Right atrium auricular region (tissue), 2 donors: ENCODE results near the gene KRTAP1-1. TPM values are rescaled to one million over a fixed set of nuclear protein-coding genes. Genes with fewer than 3 reads are reported as not detected.

ENCODE experiments used
- DNase-seq: peaks from one replicate; pipeline ENCODE4 v3.0.0-alpha.2; 2019; ENCODE audit warnings: low spot score
- H3K27ac ChIP-seq, 2 donors: fragments of 200-600 bp; sonication (generic); 1 replicate in 1 of 2; 2 replicates in 1 of 2; pipeline ENCODE4 v1.5.1; 2016 to 2019
- H3K27me3 ChIP-seq, 2 donors: fragments of 200-600 bp; sonication (generic); one replicate each; pipeline versions ENCODE4 v1.5.1 to v1.6.0; 2017 to 2019
- H3K36me3 ChIP-seq: fragments of 200-600 bp; sonication (generic); one replicate; pipeline ENCODE4 v1.5.1; 2016
- H3K4me1 ChIP-seq, 2 donors: fragments of 200-600 bp; sonication (generic); one replicate each; pipeline versions ENCODE4 v1.5.1 to v1.6.0; 2017 to 2019
- H3K4me3 ChIP-seq, 2 donors: fragments of 200-600 bp; sonication (generic); 1 replicate in 1 of 2; 2 replicates in 1 of 2; pipeline ENCODE4 v1.5.1; 2017 to 2019; ENCODE audit warnings: mild to moderate bottlenecking in 1 of 2, moderate library complexity in 1 of 2
- H3K9me3 ChIP-seq, 2 donors: fragments of 200-600 bp; sonication (generic); one replicate each; pipeline ENCODE4 v1.5.1; 2019
- total RNA-seq, 2 donors: library from RNA; depleted of rRNA; stranded (reverse); fragments of >200 nt; gene quantifications; one replicate each; pipeline ENCODE4 v1.1.0, GENCODE V29; 2016
- TF ChIP-seq, protein P1 (sequence below), 2 donors: fragments of 200-600 bp; sonication (generic); IDR thresholded peaks; one replicate each; pipeline ENCODE4 v1.5.1; 2019; ENCODE audit warnings: antibody characterized with exemption in 2 of 2

Gene KRTAP1-1
- total RNA-seq, 2 donors from 2014 or later, result not detected

DNA sequence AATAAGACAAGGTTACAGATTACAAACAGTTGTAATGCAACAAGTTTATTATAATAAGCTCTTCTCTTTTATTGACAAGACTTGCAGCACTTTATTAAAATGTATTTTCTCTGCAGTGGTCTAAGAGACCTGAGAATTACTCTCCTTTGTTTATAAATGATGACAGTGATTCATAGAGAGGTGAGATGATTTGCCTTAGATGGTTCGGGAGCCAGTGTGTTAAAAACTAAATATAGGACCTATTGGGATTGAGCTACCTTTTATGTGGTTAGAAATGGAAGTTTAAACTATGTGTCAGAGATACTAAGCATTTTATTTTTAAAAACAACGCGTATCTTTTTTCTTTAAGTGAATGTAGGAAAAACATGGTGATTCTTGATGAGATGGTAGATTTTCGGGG, 44.4 kb downstream of the KRTAP1-1 start:
- Histone ChIP-seq H3K36me3 (no peaks in the 10 kb centered on the region), H3K4me3 (no peak overlapping the region), H3K27ac (no peak overlapping the region), H3K4me1 (no peaks in the 10 kb centered on the region), H3K9me3 (no peaks in the 10 kb centered on the region), H3K27me3 (no peaks in the 10 kb centered on the region)
- TF ChIP-seq, protein P1, sequence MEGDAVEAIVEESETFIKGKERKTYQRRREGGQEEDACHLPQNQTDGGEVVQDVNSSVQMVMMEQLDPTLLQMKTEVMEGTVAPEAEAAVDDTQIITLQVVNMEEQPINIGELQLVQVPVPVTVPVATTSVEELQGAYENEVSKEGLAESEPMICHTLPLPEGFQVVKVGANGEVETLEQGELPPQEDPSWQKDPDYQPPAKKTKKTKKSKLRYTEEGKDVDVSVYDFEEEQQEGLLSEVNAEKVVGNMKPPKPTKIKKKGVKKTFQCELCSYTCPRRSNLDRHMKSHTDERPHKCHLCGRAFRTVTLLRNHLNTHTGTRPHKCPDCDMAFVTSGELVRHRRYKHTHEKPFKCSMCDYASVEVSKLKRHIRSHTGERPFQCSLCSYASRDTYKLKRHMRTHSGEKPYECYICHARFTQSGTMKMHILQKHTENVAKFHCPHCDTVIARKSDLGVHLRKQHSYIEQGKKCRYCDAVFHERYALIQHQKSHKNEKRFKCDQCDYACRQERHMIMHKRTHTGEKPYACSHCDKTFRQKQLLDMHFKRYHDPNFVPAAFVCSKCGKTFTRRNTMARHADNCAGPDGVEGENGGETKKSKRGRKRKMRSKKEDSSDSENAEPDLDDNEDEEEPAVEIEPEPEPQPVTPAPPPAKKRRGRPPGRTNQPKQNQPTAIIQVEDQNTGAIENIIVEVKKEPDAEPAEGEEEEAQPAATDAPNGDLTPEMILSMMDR (IDR thresholded peaks at IDR 0.05), result no peak
- DNase-seq, result no peak

DNA sequence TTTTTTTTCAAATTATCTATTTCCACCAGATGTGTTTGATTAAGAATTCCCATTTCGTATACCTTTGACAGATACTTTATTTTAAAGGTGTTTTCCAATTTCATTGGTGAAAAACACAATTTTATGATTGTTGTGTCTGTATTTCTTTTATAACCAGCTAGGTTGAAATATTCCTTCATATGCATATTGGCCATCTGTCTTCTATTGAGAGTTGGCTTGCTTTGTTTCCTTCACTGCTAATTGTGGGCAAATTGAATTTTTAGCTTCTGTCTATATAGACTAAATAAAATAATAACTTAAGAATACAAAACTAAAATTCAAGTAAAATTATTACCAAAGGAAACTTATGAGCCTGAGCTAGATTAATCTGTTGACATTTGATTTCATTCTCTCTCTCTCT, 46.1 kb downstream of the KRTAP1-1 start:
- Histone ChIP-seq H3K36me3 (no peaks in the 10 kb centered on the region), H3K27ac (no peak overlapping the region), H3K27me3 (no peaks in the 10 kb centered on the region), H3K9me3 (no peaks in the 10 kb centered on the region), H3K4me1 (no peaks in the 10 kb centered on the region), H3K4me3 (no peak overlapping the region)
- no peak for DNase-seq
- TF ChIP-seq, protein P1 (IDR thresholded peaks at IDR 0.05), result no peak

DNA sequence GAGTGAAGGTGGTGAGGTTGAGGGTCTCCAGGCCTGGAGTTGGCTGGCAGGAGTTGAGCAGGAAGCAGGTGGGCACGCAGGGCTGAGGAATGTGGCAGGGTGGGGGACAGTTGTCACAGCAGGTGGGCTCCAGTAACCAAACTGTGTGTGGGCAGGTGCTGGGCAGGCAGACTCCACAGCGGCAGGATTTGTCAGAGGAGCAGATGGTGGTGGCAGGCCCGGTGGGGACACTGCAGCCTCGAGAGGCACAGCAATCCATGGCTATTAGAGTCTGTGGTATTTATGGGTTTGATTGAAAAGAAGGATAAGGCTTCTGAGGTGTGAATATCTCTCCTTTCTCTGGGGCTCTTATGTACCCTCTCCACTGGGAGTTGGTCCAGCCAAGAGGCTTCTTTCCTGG, 47.4 kb downstream of the KRTAP1-1 start, which contains the start of gene KRTAP3-3:
Gene KRTAP3-3 (minus strand): TSS at position 326 of the 400 bp plus-strand sequence. CDS start 67 bp downstream, at position 259.
- H3K27me3 ChIP-seq, result no peaks in the 10 kb centered on the region
- DNase-seq, result no peak
- no peak within 1 kb of the TSS for H3K4me3 ChIP-seq
- TF ChIP-seq, protein P1 (IDR thresholded peaks at IDR 0.05), result no peak
- H3K4me1 ChIP-seq, result no peaks in the 10 kb centered on the region
- no peaks in the 10 kb centered on the region for H3K9me3 ChIP-seq
- H3K27ac ChIP-seq, result no peak within 1 kb of the TSS
- H3K36me3 ChIP-seq, result no peaks in the 10 kb centered on the region

- TF ChIP-seq, protein P1 (IDR thresholded peaks at IDR 0.05), result no peak
- Histone ChIP-seq H3K36me3 (no peaks in the 10 kb centered on the region), H3K4me1 (no peaks in the 10 kb centered on the region), H3K9me3 (no peaks in the 10 kb centered on the region), H3K27me3 (no peaks in the 10 kb centered on the region), H3K27ac (no peak overlapping the region), H3K4me3 (no peak overlapping the region)
- no peak for DNase-seq
Measured at GRCh38 chr17:40993084-40993483, 48.2 kb downstream of the KRTAP1-1 start.

GRCh38 chr17:40992666-40993065, 48.6 kb downstream of the KRTAP1-1 start:
- Histone ChIP-seq H3K4me3 (no peak overlapping the region), H3K27me3 (no peaks in the 10 kb centered on the region), H3K36me3 (no peaks in the 10 kb centered on the region), H3K4me1 (no peaks in the 10 kb centered on the region), H3K27ac (no peak overlapping the region), H3K9me3 (no peaks in the 10 kb centered on the region)
- no peak for DNase-seq
- TF ChIP-seq, protein P1 (IDR thresholded peaks at IDR 0.05), result no peak

Other genes with a start within 250 kb of the KRTAP1-1 start
- gene KRT28, start 241.5 kb downstream of the KRTAP1-1 start, total RNA-seq, result not detected
- gene KRT10, start 218.8 kb downstream of the KRTAP1-1 start, total RNA-seq, result 10 to 100 TPM; 18.9 to 21.5 TPM
- gene KRT12, start 174.2 kb downstream of the KRTAP1-1 start, total RNA-seq, result not detected
- gene KRT20, start 156.2 kb downstream of the KRTAP1-1 start, total RNA-seq, result not detected
- gene KRT23, start 103.8 kb downstream of the KRTAP1-1 start, total RNA-seq, result not detected
- gene KRT39, start 74.5 kb downstream of the KRTAP1-1 start, total RNA-seq, result not detected
- not detected for gene KRT40, start 57.1 kb downstream of the KRTAP1-1 start, total RNA-seq
- not detected for gene KRTAP3-3, start 47.3 kb downstream of the KRTAP1-1 start, total RNA-seq
- gene KRTAP3-2, start 41.5 kb downstream of the KRTAP1-1 start, total RNA-seq, result not detected
- not detected for gene KRTAP3-1, start 32.3 kb downstream of the KRTAP1-1 start, total RNA-seq
- not detected for gene KRTAP1-5, start 14.2 kb downstream of the KRTAP1-1 start, total RNA-seq
- gene KRTAP1-4, start 11.3 kb downstream of the KRTAP1-1 start, total RNA-seq, result not detected
- under 1 TPM in 1 of 2 donors, not detected in 1; 0.39 TPM for gene KRTAP1-3, start 6.6 kb downstream of the KRTAP1-1 start, total RNA-seq
- gene KRTAP2-1, start 5.9 kb upstream of the KRTAP1-1 start, total RNA-seq, result not detected
- gene KRTAP2-2, start 13.8 kb upstream of the KRTAP1-1 start, total RNA-seq, result not detected
- gene KRTAP2-3, start 18.7 kb upstream of the KRTAP1-1 start, total RNA-seq, result not detected
- gene KRTAP2-4, start 24.4 kb upstream of the KRTAP1-1 start, total RNA-seq, result not detected
- not detected for gene KRTAP4-7, start 42.7 kb upstream of the KRTAP1-1 start, total RNA-seq
- not detected for gene KRTAP4-8, start 56.7 kb upstream of the KRTAP1-1 start, total RNA-seq
- gene KRTAP4-16, start 60.8 kb upstream of the KRTAP1-1 start, total RNA-seq, result not detected
- gene KRTAP4-9, start 63.9 kb upstream of the KRTAP1-1 start, total RNA-seq, result not detected
- not detected for gene KRTAP4-11, start 76.9 kb upstream of the KRTAP1-1 start, total RNA-seq
- gene KRTAP4-12, start 82.7 kb upstream of the KRTAP1-1 start, total RNA-seq, result not detected
- not detected for gene KRTAP4-6, start 99.1 kb upstream of the KRTAP1-1 start, total RNA-seq
- not detected for gene KRTAP4-5, start 108.4 kb upstream of the KRTAP1-1 start, total RNA-seq
- gene KRTAP4-4, start 119.3 kb upstream of the KRTAP1-1 start, total RNA-seq, result not detected
- not detected for gene KRTAP4-3, start 126.8 kb upstream of the KRTAP1-1 start, total RNA-seq
- gene KRTAP4-2, start 136.8 kb upstream of the KRTAP1-1 start, total RNA-seq, result not detected
- gene KRTAP4-1, start 143.5 kb upstream of the KRTAP1-1 start, total RNA-seq, result not detected
- gene KRTAP9-1, start 148.4 kb upstream of the KRTAP1-1 start, total RNA-seq, result not detected
- gene KRTAP9-2, start 185.2 kb upstream of the KRTAP1-1 start, total RNA-seq, result not detected
- not detected for gene KRTAP9-3, start 191.0 kb upstream of the KRTAP1-1 start, total RNA-seq
- not detected for gene KRTAP9-8, start 196.5 kb upstream of the KRTAP1-1 start, total RNA-seq
- not detected for gene KRTAP9-4, start 208.2 kb upstream of the KRTAP1-1 start, total RNA-seq
- gene KRTAP9-9, start 213.9 kb upstream of the KRTAP1-1 start, total RNA-seq, result not detected
- not detected for gene KRTAP9-6, start 223.9 kb upstream of the KRTAP1-1 start, total RNA-seq
- gene KRTAP9-7, start 234.2 kb upstream of the KRTAP1-1 start, total RNA-seq, result not detected